Activated CD8-positive, alpha-beta memory T cell treated with anti-CD3 and anti-CD28 coated beads, Interleukin-2, amount 10 ng/mL, durations not matched to agents 7 days and 5 days (primary cell): ENCODE results near the gene HOXA7. TPM values are rescaled to one million over a fixed set of nuclear protein-coding genes. Genes with fewer than 3 reads are reported as not detected.

ENCODE experiments used
- ATAC-seq: fragments of 150-1000 bp; cut with Tn5 transposase; one replicate; pipeline ENCODE4 v1.10.0; 2021; ENCODE audit warnings: moderate library complexity
- CTCF ChIA-PET: fragments of 350-600 bp; sonication (Branson Sonifier 250); formaldehyde crosslinking; loops from one replicate; lab custom pipeline; 2021; ENCODE audit warnings: antibody characterized with exemption; lab: Charles Lee
- DNase-seq: peaks from one replicate; pipeline ENCODE4 v3.0.0-alpha.2; 2020
- H3K27ac Mint-ChIP-seq: one replicate; pipeline ENCODE4 v1.8.0; 2021; ENCODE audit warnings: mild to moderate bottlenecking, mixed read lengths
- H3K27me3 Mint-ChIP-seq: one replicate; pipeline ENCODE4 v1.8.0; 2021; ENCODE audit warnings: mixed read lengths
- H3K36me3 Mint-ChIP-seq: one replicate; pipeline ENCODE4 v1.8.0; 2021; ENCODE audit warnings: mild to moderate bottlenecking, mixed read lengths
- H3K4me1 Mint-ChIP-seq: one replicate; pipeline ENCODE4 v1.8.0; 2021; ENCODE audit warnings: mixed read lengths
- H3K4me3 Mint-ChIP-seq: one replicate; pipeline ENCODE4 v1.8.0; 2021; ENCODE audit warnings: mild to moderate bottlenecking, moderate library complexity, mixed read lengths
- H3K9me3 Mint-ChIP-seq: one replicate; pipeline ENCODE4 v1.8.0; 2022; ENCODE audit warnings: low read depth, mixed read lengths
- total RNA-seq, 2 experiments: library from RNA; stranded (reverse); gene quantifications; one replicate each; pipeline ENCODE4 v1.2.3, GENCODE V29; 2021

Gene HOXA7
- total RNA-seq, 2 experiments from 2014 or later: not detected

GRCh38 chr7:27139334-27140125 lies 16.9 kb downstream of the HOXA7 start:
- Mint-ChIP-seq H3K9me3 (no peaks in the 10 kb centered on the region), H3K27ac (no peak overlapping the region), H3K36me3 (no peaks in the 10 kb centered on the region), H3K4me1 (peaks cover 17% of the 10 kb centered on the region), H3K4me3 (no peak overlapping the region), H3K27me3 (peaks cover 45% of the 10 kb centered on the region)
- ATAC-seq: no peak
- no peak for DNase-seq
- CTCF ChIA-PET: no interaction called here

- Mint-ChIP-seq H3K9me3 (no peaks in the 10 kb centered on the region), H3K4me3 (no peak overlapping the region), H3K27me3 (peaks cover 48% of the 10 kb centered on the region), H3K4me1 (peaks cover 23% of the 10 kb centered on the region), H3K27ac (no peak overlapping the region), H3K36me3 (no peaks in the 10 kb centered on the region)
- CTCF ChIA-PET: no interaction called here
- no peak for ATAC-seq
- no peak for DNase-seq
These were observed 17.5 kb downstream of the HOXA7 start for GRCh38 chr7:27138985-27139333.

GRCh38 chr7:27138472-27138871 lies 18.0 kb downstream of the HOXA7 start:
- DNase-seq: no peak
- CTCF ChIA-PET: no interaction called here
- Mint-ChIP-seq H3K27ac (no peak overlapping the region), H3K9me3 (no peaks in the 10 kb centered on the region), H3K4me1 (peaks cover 27% of the 10 kb centered on the region), H3K4me3 (no peak overlapping the region), H3K27me3 (peaks cover 53% of the 10 kb centered on the region), H3K36me3 (no peaks in the 10 kb centered on the region)
- ATAC-seq: no peak

GRCh38 chr7:27137640-27138315 lies 18.7 kb downstream of the HOXA7 start:
- H3K36me3 Mint-ChIP-seq: no peaks in the 10 kb centered on the region
- H3K27me3 Mint-ChIP-seq: peaks cover 60% of the 10 kb centered on the region

GRCh38 chr7:27134392-27134791 lies 22.1 kb downstream of the HOXA7 start:
- Mint-ChIP-seq H3K27me3 (peaks cover 77% of the 10 kb centered on the region), H3K9me3 (no peaks in the 10 kb centered on the region), H3K27ac (no peak overlapping the region), H3K4me3 (no peak overlapping the region), H3K36me3 (no peaks in the 10 kb centered on the region), H3K4me1 (peaks cover 33% of the 10 kb centered on the region)
- no peak for ATAC-seq
- DNase-seq: peak; percentile 51
- CTCF ChIA-PET: interaction anchor here (0.5 to 1.9 kb wide), 3 partner anchors 17 to 35 kb away, joined by 3 to 5 read pairs (median 3); no protein-coding TSS in a partner anchor

More at GRCh38 chr7:27137640-27138315, 18.7 kb downstream of the HOXA7 start:
- H3K27ac Mint-ChIP-seq: no peak overlapping the region
- ATAC-seq (no peak), DNase-seq (no peak)
- no peaks in the 10 kb centered on the region for H3K9me3 Mint-ChIP-seq
- CTCF ChIA-PET: no interaction called here
- no peak overlapping the region for H3K4me3 Mint-ChIP-seq
- peaks cover 31% of the 10 kb centered on the region for H3K4me1 Mint-ChIP-seq

- H3K27ac Mint-ChIP-seq: no peak overlapping the region
- H3K27me3 Mint-ChIP-seq: peaks cover 81% of the 10 kb centered on the region
- H3K4me3 Mint-ChIP-seq: no peak overlapping the region
- ATAC-seq: no peak
- H3K36me3 Mint-ChIP-seq: no peaks in the 10 kb centered on the region
- CTCF ChIA-PET: interaction anchor here (0.5 to 1.9 kb wide), 3 partner anchors 17 to 34 kb away, joined by 3 to 5 read pairs (median 3); no protein-coding TSS in a partner anchor
- no peak for DNase-seq
- no peaks in the 10 kb centered on the region for H3K9me3 Mint-ChIP-seq
- H3K4me1 Mint-ChIP-seq: peaks cover 33% of the 10 kb centered on the region
These were observed 22.9 kb downstream of the HOXA7 start for GRCh38 chr7:27133409-27134231.

- peaks cover 33% of the 10 kb centered on the region for H3K4me1 Mint-ChIP-seq
- no peak overlapping the region for H3K4me3 Mint-ChIP-seq
- no peaks in the 10 kb centered on the region for H3K36me3 Mint-ChIP-seq
- H3K27ac Mint-ChIP-seq: no peak overlapping the region
- H3K9me3 Mint-ChIP-seq: no peaks in the 10 kb centered on the region
- peaks cover 80% of the 10 kb centered on the region for H3K27me3 Mint-ChIP-seq
- CTCF ChIA-PET: no interaction called here
- no peak for ATAC-seq
- no peak for DNase-seq
These were observed 23.5 kb downstream of the HOXA7 start for GRCh38 chr7:27132978-27133377.

- ATAC-seq: no peak
- Mint-ChIP-seq H3K27me3 (peaks cover 80% of the 10 kb centered on the region), H3K4me3 (no peak overlapping the region), H3K9me3 (no peaks in the 10 kb centered on the region), H3K4me1 (peaks cover 33% of the 10 kb centered on the region), H3K27ac (no peak overlapping the region), H3K36me3 (no peaks in the 10 kb centered on the region)
- CTCF ChIA-PET: interaction anchor here (1.1 to 2.8 kb wide), 2 partner anchors 18 to 1281 kb away, joined by 3 to 18 read pairs; no protein-coding TSS in a partner anchor
- DNase-seq: no peak
These were observed 24.3 kb downstream of the HOXA7 start for GRCh38 chr7:27132214-27132613.

- Mint-ChIP-seq H3K27ac (no peak overlapping the region), H3K27me3 (peaks cover 80% of the 10 kb centered on the region), H3K4me3 (peak overlapping the region; percentile 62), H3K4me1 (peaks cover 33% of the 10 kb centered on the region), H3K9me3 (no peaks in the 10 kb centered on the region), H3K36me3 (no peaks in the 10 kb centered on the region)
- DNase-seq (no peak), ATAC-seq (no peak)
- CTCF ChIA-PET: interaction anchor here (1.1 to 2.8 kb wide), 5 partner anchors 18 to 1280 kb away, joined by 3 to 18 read pairs (median 4); no protein-coding TSS in a partner anchor
These were observed 25.1 kb downstream of the HOXA7 start for GRCh38 chr7:27131390-27131819.

GRCh38 chr7:27130540-27131389 lies 25.7 kb downstream of the HOXA7 start, which contains the start of gene HOXA4:
HOXA4 (minus strand) TSS chr7:27130757; CDS start chr7:27130733, 24 bp downstream.
- Mint-ChIP-seq H3K36me3 (no peaks in the 10 kb centered on the region), H3K27ac (no peak within 1 kb of the TSS), H3K4me1 (peaks cover 28% of the 10 kb centered on the region), H3K4me3 (peak within 1 kb of the TSS; percentile 62), H3K27me3 (peaks cover 79% of the 10 kb centered on the region), H3K9me3 (no peaks in the 10 kb centered on the region)
- DNase-seq (peak; percentile 84), ATAC-seq (peak; percentile 96)
- CTCF ChIA-PET: interaction anchor here (1.0 to 2.8 kb wide), 7 partner anchors 19 to 1279 kb away, joined by 3 to 18 read pairs (median 4); partner anchors contain the start of gene HIBADH

GRCh38 chr7:27129729-27130539 lies 26.5 kb downstream of the HOXA7 start:
- Mint-ChIP-seq H3K9me3 (no peaks in the 10 kb centered on the region), H3K36me3 (no peaks in the 10 kb centered on the region), H3K27me3 (peaks cover 73% of the 10 kb centered on the region), H3K4me1 (peaks cover 20% of the 10 kb centered on the region), H3K4me3 (no peak overlapping the region), H3K27ac (no peak overlapping the region)
- no peak for DNase-seq
- ATAC-seq: peak; percentile 52
- CTCF ChIA-PET: interaction anchor here (1.0 to 2.8 kb wide), 5 partner anchors 20 to 533 kb away, joined by 3 to 18 read pairs (median 5); partner anchors contain the start of gene HIBADH
